NCI-H128 (cell line): ENCODE measurements around the gene KLHL24.
"Not testable (repeated sequence)": the region's sequence is repeated elsewhere in the genome, so short reads cannot be mapped to it uniquely, and the experiment has no call there.

ENCODE experiments used
- DNase-seq: peaks from one replicate; lab custom pipeline; 2025; ENCODE audit not compliant: unreplicated experiment; lab: John Stamatoyannopoulos, UW

Gene KLHL24, protein sequence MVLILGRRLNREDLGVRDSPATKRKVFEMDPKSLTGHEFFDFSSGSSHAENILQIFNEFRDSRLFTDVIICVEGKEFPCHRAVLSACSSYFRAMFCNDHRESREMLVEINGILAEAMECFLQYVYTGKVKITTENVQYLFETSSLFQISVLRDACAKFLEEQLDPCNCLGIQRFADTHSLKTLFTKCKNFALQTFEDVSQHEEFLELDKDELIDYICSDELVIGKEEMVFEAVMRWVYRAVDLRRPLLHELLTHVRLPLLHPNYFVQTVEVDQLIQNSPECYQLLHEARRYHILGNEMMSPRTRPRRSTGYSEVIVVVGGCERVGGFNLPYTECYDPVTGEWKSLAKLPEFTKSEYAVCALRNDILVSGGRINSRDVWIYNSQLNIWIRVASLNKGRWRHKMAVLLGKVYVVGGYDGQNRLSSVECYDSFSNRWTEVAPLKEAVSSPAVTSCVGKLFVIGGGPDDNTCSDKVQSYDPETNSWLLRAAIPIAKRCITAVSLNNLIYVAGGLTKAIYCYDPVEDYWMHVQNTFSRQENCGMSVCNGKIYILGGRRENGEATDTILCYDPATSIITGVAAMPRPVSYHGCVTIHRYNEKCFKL

DNA sequence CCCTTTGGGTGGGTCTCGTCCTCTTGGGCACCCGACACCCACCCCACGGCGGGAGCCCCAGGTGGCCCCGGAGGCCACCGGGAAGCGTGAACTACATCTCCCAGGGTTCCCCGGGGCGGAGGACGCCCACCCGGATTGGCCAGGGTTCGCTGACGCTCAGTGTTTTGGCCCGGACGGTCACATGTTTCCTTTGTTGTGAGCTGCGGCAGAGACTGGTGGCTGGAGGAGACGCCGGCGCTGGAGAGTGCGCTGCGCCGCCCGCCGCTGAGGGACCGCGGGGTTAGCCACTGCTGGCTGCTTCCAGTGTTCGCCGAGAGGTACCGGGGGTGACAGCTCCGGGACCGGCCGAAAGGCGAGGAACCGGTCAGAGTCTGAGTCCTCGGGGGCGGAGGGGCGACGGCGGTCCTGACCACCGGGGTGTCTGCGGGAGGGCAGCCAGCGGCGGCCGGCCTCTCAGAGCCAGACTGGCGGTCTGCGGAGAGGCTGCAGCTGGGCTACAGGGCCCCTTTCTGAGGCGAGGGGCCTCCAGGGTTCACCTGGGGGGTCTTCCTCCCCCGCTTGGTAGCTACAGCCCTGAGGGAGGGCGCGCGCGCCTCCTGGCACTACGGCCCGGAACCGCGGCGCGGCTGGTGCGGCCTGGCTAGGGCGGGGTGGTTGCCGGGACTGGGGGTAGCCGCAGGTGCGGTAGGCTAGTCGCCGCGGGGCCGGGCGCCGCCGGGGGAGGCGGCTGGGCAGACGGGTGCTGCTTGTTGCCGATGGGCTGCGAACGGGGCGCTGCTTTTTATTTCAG, at the start of gene KLHL24:
Gene KLHL24, plus strand, starts transcription at position 193 of the 790 bp plus-strand sequence. CDS start 14,734 bp downstream, outside the sequence.
- DNase-seq = peak; percentile 95

DNA sequence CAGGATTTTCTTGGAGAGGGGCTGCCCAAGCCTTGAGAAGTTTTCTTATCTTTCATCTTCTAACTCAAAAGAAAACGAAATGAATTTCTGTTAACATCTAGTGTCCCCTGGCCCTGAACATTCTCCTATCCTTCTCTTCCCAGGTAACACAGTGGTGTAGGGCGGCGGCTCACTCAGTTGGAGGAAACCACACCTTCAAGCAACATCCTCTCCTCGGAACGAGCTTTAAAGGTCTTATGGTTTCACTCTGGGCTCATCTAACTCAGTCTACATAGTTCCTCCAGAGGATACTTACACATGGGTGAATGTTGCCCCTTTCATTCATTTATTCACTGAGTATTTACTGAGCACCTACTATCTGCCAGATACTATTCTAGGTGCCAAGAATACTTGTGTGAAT, 48.9 kb upstream of the KLHL24 start:
- DNase-seq = no peak

DNA sequence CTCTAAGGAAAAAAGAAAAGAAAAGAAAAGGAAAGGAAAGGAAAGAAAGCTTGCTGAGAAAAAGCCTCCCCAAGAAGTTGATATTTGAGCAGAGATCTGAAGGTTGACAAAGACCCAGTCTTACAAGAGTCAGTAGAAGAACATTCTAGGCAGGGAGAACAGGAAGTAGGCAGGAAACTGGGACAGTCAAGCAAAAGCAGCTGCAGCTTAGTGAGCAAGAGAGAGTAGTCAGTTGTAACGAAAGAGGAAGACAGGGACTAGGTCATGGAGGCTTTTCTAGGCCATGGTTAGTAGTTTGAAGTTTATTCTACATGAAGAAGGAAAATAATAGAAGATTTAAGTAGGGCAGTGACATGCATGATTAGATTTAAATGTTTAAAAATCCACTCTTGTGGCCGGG, 48.1 kb upstream of the KLHL24 start:
- no peak for DNase-seq

DNA sequence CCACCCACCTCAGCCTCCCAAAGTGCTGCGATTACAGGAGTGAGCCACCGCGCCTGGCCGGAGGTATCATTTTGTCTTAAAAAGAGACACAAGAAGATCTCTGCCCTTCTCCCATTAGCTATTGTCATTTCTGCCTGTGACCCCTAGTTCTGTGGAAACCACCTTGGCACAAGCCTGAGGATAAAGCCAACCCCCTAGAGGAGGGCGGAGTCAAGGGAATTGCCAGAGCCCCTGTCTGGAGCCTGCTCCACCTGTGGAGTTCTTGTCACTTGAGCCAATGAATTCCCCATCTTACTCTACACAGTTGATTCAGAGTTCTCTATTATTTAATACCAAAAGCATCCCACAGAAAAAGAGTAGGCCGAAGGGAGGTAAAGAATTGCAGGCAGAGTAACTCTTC, 45.0 kb upstream of the KLHL24 start:
- no peak for DNase-seq

DNA sequence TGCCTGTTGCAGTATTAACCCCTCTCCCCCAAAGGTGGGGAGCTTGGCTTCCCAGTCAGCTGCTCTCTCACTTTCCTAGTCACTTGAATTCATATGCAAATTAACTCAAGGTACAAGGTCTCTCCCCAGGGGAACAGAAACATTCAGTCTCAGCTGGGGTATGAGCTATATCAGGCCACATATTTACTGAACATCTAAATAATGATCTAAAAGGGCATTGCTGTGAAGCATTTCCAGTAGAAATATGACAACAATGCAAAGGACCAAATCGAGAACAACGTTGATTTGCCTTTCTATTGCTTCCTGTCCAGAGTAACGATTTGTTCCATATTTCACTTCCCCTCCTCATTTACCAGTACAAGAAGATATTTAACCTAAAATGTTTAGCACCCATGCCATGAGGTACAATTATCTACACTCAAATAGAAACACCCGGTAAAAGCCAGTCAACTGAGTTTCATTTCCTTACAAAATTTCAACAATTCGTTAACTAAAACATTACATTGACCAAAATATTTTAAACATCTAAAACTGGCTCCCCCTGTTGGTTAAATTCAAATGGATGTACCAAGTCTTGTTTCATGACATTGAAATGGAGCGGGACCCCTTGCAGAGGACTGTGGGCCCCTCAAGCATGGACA, 43.4 kb upstream of the KLHL24 start:
- DNase-seq = no peak

DNA sequence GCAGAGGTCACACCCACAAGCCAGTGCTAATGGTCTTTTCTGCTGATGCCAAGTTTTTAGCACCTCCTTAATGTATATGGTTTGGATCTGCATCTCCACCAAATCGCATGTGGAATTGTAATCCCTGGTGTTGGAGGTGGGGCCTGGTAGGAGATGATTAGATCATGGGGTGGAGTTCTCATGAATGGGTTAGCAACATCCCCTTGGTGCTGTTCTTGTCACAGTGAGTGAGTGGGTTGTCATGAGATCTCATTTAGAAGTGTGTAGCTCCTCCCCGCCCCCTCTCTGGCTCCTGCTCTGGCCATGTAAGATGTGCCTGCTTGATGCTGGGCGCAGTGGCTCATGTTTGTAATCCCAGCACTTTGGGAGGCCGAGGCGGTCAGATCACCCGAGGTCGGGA, 42.6 kb upstream of the KLHL24 start:
- DNase-seq = no peak

DNA sequence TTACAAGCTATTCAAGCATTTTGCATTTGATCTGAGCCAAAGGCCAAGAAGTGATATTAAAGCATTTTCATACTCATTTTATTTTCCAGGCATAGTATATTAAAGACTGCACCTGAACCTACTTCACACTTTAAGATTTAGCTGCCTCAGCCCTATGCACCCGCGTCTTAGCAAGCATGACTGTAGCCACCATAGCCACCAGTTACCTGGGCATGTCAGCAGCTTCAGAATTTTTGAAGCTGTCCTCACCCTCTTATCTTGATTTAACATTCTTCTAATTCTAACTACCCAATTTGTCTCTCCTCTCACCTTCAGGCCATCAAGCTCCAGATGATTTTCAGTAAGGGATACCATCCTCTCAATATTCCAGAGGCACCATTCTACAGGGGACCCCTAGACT, 40.8 kb upstream of the KLHL24 start:
- DNase-seq = no peak

DNA sequence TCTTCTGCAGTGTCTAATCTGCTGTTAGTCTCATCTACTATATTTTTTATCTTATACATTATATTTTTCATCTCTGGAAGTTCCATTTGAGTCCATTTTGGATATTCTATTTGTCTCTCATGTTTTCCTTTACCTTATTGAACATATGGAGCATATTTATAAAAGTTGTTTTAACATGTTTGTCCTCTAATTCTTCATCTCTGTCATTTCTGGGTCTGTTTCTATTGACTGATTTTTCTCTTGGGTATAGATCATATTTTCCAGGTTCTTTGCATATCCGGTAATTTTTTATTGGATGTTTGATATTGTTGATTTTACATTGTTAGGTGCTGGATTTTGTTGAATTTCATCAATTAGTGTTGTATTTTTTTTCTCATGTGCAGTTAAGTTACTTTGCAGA, 37.5 kb upstream of the KLHL24 start:
- DNase-seq = no peak

DNA sequence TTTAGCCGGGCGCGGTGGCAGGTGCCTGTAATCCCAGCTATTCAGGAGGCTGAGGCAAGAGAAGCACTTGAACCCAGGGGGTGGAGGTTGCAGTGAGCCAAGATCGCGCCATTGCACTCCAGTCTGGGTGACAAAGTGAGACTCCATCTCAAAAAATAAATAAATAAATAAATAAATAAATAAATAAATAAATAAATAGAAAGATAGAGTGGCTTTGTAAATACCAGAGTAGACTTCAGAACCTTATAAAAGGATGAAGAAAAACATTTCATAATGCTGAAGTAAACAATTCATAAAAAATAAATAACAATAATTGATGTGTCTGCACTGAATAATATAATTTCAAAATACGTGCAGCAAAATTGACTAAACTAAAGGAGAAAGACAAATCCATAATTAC, 24.1 kb upstream of the KLHL24 start:
- not testable (repeated sequence) for DNase-seq

DNA sequence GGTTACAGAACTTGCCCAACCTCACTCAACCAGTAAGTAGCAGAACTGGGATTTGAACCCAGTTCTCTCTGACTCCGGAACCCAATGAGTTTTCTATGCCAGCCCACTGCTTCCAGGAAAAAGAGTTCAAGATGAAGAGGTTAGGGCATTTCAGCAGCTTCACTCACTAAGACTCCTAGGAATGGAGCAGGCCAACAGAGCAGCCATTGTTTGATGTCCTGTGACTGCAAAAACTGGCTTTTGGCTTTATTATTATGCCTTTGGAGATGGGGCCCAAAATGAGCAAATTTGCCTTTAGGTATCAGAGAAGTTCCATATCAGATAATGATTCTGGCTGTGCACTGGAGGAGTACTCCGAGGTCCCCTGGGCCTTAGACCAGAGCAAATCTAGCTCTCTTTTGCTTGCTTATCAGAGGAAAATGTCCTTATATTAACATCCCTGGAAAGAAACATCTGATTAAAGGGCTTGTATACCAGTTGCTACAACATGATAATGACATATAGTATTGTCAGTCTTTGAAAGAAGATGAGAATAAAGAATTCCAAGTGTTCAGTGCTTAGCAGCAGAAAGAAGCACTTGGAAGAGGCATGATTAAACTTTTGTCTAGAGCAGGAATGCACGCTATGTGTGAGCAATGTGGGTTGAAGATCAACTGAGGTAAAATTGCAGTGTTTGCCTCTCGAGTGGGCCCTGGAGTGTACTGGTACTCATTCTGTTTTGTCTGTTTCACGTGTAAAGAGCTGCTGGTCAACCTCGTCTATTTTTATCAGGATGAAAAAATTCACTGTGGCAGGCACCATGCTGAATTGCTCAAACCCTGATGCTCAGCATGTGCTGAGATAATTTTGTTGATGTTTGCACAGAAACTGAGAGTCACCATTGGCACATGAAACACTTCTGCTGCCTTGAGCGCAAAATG, 21.8 kb upstream of the KLHL24 start:
- no peak for DNase-seq

DNA sequence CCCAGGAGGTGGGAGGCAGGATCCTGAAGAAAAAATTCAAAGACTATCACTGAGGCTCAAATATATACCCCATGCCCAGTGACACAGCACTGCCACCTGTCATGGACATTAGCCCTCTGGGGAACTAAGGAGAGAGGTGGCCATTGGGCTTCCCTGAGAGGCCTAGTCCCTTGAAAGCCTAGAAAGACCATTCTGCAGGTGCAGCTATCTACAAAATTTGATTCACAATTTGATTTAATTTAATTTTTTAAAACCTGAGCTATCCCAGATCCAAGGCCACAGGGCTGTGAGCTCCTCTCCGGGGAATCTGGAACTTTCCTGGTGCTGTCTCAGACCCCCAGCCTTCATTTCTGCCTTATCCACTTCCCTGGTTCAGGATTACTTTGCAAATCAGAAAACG, 16.9 kb upstream of the KLHL24 start:
- no peak for DNase-seq

DNA sequence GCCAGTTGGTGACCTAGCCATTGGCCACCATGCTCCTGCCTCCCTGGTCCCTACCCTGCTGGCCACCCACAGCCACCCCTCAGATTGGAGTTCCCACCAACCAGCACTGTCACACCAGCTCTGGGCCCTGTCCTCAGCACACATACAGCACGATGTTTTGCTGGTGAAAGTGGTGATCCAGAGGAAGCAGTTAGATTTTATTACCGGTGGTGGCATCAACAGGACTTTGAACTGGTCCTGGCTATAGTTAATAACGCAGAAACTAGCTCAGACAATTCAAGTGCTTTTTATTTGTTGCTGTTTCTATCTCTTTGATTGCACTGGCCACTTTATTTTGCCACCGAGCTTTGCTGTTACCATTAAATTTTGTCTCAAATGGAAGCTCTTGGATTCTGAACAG, 16.4 kb upstream of the KLHL24 start:
- DNase-seq = no peak

DNA sequence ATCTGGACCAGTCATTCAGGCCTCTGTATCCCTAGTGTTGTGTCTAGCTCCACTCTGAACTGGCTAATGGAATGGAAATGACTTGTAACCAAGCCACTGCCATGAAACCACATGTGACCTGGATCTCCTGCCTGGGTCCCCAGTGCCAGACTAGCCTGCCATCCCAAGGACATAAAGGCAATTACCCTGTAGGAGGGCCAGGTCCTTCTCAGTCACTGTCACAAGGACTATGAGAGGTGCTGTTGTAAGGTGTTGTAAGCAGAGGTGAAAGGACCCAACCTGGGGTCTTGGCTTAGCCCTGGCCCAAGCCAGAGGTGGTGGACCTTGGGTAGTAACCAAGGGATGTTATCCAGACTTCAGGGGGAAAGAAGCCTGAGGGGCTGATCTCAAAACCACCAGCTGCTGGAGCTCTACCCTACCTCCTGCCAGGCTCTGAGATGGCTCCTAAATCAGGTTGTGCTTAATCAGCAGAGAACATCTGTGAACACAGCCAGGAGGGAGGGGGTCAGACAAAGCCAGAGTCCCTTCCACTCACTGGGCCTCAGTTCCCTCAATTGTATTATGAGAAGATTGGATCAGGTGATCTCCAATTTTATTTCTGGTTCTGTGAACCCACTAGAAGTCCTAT, 15.7 kb upstream of the KLHL24 start:
- no peak for DNase-seq

DNA sequence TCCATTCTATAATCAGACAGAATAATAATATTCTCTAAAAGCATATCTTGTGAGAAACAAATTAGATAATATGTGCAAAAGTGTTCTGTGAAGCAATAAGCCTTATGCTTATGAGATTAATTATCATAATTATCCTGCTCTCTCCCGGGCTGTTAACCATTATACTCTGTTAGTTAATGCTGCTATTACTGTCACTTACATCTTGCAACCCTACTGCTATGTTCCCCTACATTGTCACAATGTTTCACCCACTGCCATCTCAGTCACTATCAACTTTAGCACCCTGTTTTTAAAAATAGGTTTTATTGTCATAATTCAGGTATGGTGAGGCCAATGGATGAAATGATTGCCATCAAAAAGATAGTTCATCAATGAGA, 15.2 kb upstream of the KLHL24 start:
- no peak for DNase-seq

DNA sequence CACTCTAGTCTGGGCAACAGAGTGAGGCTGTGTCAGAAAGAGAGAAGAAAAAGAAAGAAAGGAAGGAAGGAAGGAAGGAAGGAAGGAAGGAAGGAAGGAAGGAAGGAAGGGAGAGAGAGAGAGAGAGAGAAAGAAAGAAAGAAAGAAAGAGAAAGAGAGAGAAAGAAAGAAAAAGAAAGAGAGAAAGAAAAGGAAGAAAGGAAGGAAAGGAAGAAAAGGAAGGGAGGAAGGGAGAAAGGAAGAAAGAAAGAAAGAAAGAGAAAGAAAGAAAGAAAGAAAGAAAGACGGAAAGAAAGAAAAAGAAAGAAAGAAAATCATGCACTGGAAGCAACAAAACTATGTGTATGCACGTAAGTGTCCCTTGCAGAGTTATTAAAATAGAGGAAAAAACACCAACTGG, 12.9 kb upstream of the KLHL24 start:
- not testable (repeated sequence) for DNase-seq

DNA sequence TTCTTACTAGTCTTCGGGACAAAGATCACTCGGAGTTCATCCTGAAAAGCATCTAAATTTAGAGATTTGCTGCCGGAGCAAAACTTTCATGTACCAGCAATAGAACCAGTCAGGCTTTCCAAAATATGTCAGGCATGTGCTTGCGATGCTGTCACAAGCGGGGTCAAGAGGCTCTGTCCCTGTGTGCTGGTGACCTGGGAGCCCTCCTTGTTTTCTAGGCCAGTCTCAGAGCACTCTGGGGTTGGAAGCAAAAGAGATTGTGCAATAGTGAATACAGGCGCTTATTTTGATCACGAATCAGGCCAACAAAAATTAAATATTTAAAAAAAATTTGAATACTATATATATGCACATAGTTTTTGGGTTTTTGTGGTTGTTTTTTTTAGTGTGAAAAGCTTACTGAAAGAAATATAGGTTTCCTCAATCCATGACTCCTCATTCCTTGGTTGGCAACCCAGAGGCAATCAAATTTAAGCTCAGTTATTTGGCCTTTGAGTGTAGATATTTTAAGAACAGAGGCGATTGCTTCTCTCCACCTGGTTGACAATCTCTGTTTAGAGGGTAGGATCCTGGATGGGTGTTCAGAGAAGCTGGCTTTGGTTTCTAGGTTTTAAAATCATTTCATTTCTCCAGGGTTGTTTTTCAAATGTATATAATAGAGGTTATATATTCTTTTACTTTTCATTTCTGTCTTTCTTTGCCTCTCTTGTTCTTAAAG, 8.4 kb upstream of the KLHL24 start:
- no peak for DNase-seq

DNA sequence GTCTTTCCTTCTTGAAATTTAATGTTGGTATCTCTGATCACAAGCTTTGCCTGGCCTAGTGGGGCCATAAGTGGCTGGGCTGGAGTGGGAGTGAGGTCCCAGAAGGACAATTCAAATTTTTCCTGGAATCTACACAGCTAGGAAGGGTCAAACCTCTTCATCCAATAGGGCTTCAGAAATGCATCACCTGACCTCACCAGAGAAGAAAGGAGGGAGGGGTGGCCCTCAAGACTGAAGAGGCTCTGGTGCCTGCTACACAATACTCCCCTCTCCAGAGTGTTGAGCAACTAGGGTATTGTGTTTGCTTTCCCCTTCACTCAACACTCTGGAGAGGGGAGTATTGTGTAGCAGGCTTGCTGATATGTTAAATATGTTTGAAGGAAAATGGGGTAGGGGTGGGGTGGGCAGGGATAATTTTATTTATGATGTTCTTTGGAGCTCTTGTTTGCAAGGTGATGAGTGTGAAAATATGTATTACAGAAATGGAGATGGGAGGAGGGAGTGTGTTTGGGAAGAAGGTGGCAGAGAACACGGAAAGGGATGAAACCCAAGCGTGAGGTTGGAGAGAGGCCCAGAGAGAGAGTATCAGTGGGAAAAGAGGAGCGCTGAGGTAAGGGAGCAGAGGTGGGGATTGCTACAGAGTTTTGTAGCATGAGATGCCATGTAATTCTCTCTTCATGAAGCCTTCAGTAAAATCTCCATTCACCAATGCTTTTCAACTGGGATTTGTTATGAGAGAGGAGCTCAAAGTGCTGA, 5.7 kb upstream of the KLHL24 start:
- peak; percentile 22 for DNase-seq

DNA sequence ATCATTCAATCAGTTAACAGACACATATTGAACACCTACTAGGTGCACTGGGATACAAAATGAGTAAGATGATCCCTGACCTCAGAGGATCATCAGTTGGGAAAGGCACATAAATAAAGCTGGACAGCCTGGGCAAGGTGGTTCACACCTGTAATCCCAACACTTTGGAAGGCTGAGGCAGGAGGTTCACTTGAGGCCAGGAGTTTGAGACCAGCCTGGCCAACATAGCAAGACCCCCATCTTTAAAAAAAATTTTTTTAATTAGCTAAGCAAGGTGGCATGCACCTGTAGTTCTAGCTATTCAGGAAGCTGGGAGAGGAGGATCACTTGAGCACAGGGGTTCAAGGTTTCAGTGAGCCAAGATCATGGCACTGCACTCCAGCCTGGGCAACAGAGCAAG, 3.7 kb upstream of the KLHL24 start:
- no peak for DNase-seq

DNA sequence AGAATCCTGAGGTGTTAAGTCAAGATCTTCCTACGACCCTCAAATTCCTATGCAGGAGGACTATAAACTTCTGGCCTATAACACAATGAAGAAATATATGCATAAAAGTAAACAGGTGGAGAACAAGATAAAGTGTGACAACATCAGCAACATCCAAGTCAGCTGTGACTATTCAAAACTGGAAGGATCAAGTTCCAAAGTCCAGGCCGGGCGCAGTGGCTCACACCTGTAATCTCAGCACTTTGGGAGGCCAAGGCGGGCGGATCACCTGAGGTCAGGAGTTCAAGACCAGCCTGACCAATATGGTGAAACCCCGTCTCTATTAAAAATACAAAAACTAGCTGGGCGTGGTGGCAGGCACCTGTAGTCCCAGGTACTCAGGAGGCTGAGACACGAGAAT, 2.7 kb upstream of the KLHL24 start:
- DNase-seq = not testable (repeated sequence)
